ENCODE results near the gene PPARD.

Gene PPARD

DNA sequence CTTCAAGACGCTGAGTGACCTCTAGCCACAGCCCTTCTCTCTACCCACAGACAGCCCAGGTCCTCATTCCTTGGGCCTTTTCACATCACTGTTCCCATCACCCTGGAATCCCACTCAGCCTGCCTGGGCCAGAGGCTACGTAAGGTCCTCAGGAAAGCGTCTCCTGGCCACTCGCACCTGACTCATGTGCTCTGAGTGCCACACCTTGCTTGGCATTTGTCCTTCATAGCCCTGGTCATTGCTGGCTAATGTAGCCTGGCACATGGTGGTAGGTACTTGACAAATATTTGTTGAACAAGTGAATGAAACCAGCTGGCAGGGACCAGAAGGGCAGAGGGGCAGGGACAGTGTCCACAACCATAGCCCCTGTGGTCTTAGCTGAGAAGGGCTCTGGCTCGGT, 59.2 kb downstream of the PPARD start:
- H3K4me3 ChIP-seq (ENCODE audit: low read depth, low read length) = no peak overlapping the region
- no peak overlapping the region for H3K9ac ChIP-seq (ENCODE audit: low read depth, low read length)
- no peaks in the 10 kb centered on the region for H3K9me3 ChIP-seq (ENCODE audit: control insufficient read depth, insufficient read depth, low read length)
- no peaks in the 10 kb centered on the region for H3K36me3 ChIP-seq (ENCODE audit: control insufficient read depth, insufficient read depth, low read length)
- H3K4me1 ChIP-seq (ENCODE audit: control insufficient read depth, insufficient read depth, low read length) = peaks cover 7% of the 10 kb centered on the region; the same call in 1 of the 2 replicates
- no peaks in the 10 kb centered on the region for H3K27me3 ChIP-seq (ENCODE audit: control insufficient read depth, insufficient read depth, low read length)
- H3K27ac ChIP-seq (ENCODE audit: low read depth, low read length) = no peak overlapping the region

- no peaks in the 10 kb centered on the region for H3K9me3 ChIP-seq (ENCODE audit: control insufficient read depth, insufficient read depth, low read length)
- no peak overlapping the region for H3K27ac ChIP-seq (ENCODE audit: low read depth, low read length)
- H3K4me3 ChIP-seq (ENCODE audit: low read depth, low read length) = no peak overlapping the region
- H3K27me3 ChIP-seq (ENCODE audit: control insufficient read depth, insufficient read depth, low read length) = no peaks in the 10 kb centered on the region
- H3K9ac ChIP-seq (ENCODE audit: low read depth, low read length) = no peak overlapping the region
- H3K4me1 ChIP-seq (ENCODE audit: control insufficient read depth, insufficient read depth, low read length) = peaks cover 7% of the 10 kb centered on the region; the same call in 1 of the 2 replicates
- H3K36me3 ChIP-seq (ENCODE audit: control insufficient read depth, insufficient read depth, low read length) = no peaks in the 10 kb centered on the region
Observed at GRCh38 chr6:35402136-35402855, 59.9 kb downstream of the PPARD start.

GRCh38 chr6:35402856-35403191, 60.5 kb downstream of the PPARD start:
- Histone ChIP-seq H3K4me1 (ENCODE audit: control insufficient read depth, insufficient read depth, low read length) (peaks cover 2% of the 10 kb centered on the region; the same call in 1 of the 2 replicates), H3K36me3 (ENCODE audit: control insufficient read depth, insufficient read depth, low read length) (no peaks in the 10 kb centered on the region), H3K4me3 (ENCODE audit: low read depth, low read length) (no peak overlapping the region), H3K9me3 (ENCODE audit: control insufficient read depth, insufficient read depth, low read length) (no peaks in the 10 kb centered on the region), H3K27me3 (ENCODE audit: control insufficient read depth, insufficient read depth, low read length) (no peaks in the 10 kb centered on the region), H3K27ac (ENCODE audit: low read depth, low read length) (no peak overlapping the region), H3K9ac (ENCODE audit: low read depth, low read length) (no peak overlapping the region)

GRCh38 chr6:35403544-35404442, 61.4 kb downstream of the PPARD start:
- no peaks in the 10 kb centered on the region for H3K36me3 ChIP-seq (ENCODE audit: control insufficient read depth, insufficient read depth, low read length)
- H3K4me3 ChIP-seq (ENCODE audit: low read depth, low read length) = no peak overlapping the region
- no peak overlapping the region for H3K9ac ChIP-seq (ENCODE audit: low read depth, low read length)
- H3K4me1 ChIP-seq (ENCODE audit: control insufficient read depth, insufficient read depth, low read length) = no peaks in the 10 kb centered on the region
- no peaks in the 10 kb centered on the region for H3K9me3 ChIP-seq (ENCODE audit: control insufficient read depth, insufficient read depth, low read length)
- no peak overlapping the region for H3K27ac ChIP-seq (ENCODE audit: low read depth, low read length)
- H3K27me3 ChIP-seq (ENCODE audit: control insufficient read depth, insufficient read depth, low read length) = no peaks in the 10 kb centered on the region

- Histone ChIP-seq H3K9me3 (ENCODE audit: control insufficient read depth, insufficient read depth, low read length) (no peaks in the 10 kb centered on the region), H3K4me1 (ENCODE audit: control insufficient read depth, insufficient read depth, low read length) (no peaks in the 10 kb centered on the region), H3K27me3 (ENCODE audit: control insufficient read depth, insufficient read depth, low read length) (no peaks in the 10 kb centered on the region), H3K36me3 (ENCODE audit: control insufficient read depth, insufficient read depth, low read length) (peaks cover 4% of the 10 kb centered on the region), H3K27ac (ENCODE audit: low read depth, low read length) (no peak overlapping the region), H3K9ac (ENCODE audit: low read depth, low read length) (no peak overlapping the region), H3K4me3 (ENCODE audit: low read depth, low read length) (no peak overlapping the region)
Observed at GRCh38 chr6:35406711-35407485, 64.5 kb downstream of the PPARD start.

DNA sequence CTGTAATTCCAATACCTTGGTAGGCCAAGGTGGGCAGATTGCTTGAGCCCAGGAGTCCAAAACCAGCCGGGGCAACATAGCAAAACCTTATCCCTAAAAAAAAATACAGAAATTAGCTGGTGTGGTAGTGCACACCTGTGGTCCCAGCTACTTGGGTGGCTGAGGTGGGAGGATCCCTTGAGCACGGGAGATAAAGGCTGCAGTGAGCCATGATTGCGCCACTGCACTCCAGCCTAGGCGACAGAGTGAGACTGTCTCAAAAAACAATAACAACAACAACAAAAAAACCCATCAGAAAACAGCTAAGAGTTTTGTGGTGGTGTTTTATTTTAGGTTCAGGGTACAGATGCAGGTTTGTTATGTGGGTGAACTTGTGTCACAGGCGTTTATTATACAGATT, 66.9 kb downstream of the PPARD start:
- Histone ChIP-seq H3K27me3 (ENCODE audit: control insufficient read depth, insufficient read depth, low read length) (no peaks in the 10 kb centered on the region), H3K9me3 (ENCODE audit: control insufficient read depth, insufficient read depth, low read length) (no peaks in the 10 kb centered on the region), H3K9ac (ENCODE audit: low read depth, low read length) (no peak overlapping the region), H3K4me3 (ENCODE audit: low read depth, low read length) (no peak overlapping the region), H3K27ac (ENCODE audit: low read depth, low read length) (no peak overlapping the region), H3K36me3 (ENCODE audit: control insufficient read depth, insufficient read depth, low read length) (peaks cover 7% of the 10 kb centered on the region), H3K4me1 (ENCODE audit: control insufficient read depth, insufficient read depth, low read length) (no peaks in the 10 kb centered on the region)

DNA sequence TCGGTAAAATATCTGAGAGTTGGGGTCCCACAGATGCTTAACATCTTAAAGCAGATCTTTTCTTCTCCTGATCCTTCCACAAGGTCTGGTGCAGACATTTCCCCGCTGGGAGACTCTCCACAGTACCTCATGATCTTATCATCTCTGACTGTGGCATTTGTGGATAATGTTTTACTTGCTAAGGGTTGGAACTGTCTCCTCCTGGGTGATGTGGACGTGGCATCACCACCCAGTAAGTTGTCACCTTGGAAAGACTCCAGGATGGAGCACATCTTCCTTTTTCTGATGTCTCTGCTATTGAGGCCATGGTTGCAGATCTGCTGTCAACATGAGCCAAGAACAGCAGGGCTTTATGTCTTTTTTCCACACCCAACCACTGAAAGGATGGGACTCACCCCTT, 67.8 kb downstream of the PPARD start:
- Histone ChIP-seq H3K27ac (ENCODE audit: low read depth, low read length) (no peak overlapping the region), H3K27me3 (ENCODE audit: control insufficient read depth, insufficient read depth, low read length) (no peaks in the 10 kb centered on the region), H3K9ac (ENCODE audit: low read depth, low read length) (no peak overlapping the region), H3K9me3 (ENCODE audit: control insufficient read depth, insufficient read depth, low read length) (no peaks in the 10 kb centered on the region), H3K4me1 (ENCODE audit: control insufficient read depth, insufficient read depth, low read length) (no peaks in the 10 kb centered on the region), H3K4me3 (ENCODE audit: low read depth, low read length) (no peak overlapping the region), H3K36me3 (ENCODE audit: control insufficient read depth, insufficient read depth, low read length) (peaks cover 7% of the 10 kb centered on the region)

DNA sequence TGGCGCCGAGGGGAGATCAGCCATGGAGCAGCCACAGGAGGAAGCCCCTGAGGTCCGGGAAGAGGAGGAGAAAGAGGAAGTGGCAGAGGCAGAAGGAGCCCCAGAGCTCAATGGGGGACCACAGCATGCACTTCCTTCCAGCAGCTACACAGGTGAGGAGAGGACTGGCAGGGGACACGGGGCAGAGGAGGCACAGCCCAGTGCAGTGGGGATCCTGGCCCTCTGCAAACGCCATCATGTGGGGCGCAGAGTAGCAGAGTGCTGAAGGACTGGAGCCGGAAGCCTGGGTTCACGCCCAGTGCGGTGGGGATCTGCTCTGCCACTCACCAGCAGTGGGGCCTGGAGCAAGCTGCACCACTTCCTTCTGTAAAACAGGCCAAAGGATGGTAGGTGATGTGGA, 68.7 kb downstream of the PPARD start:
- no peaks in the 10 kb centered on the region for H3K4me1 ChIP-seq (ENCODE audit: control insufficient read depth, insufficient read depth, low read length)
- no peak overlapping the region for H3K27ac ChIP-seq (ENCODE audit: low read depth, low read length)
- no peaks in the 10 kb centered on the region for H3K9me3 ChIP-seq (ENCODE audit: control insufficient read depth, insufficient read depth, low read length)
- H3K36me3 ChIP-seq (ENCODE audit: control insufficient read depth, insufficient read depth, low read length) = peaks cover 7% of the 10 kb centered on the region
- H3K4me3 ChIP-seq (ENCODE audit: low read depth, low read length) = no peak overlapping the region
- H3K9ac ChIP-seq (ENCODE audit: low read depth, low read length) = no peak overlapping the region
- no peaks in the 10 kb centered on the region for H3K27me3 ChIP-seq (ENCODE audit: control insufficient read depth, insufficient read depth, low read length)

DNA sequence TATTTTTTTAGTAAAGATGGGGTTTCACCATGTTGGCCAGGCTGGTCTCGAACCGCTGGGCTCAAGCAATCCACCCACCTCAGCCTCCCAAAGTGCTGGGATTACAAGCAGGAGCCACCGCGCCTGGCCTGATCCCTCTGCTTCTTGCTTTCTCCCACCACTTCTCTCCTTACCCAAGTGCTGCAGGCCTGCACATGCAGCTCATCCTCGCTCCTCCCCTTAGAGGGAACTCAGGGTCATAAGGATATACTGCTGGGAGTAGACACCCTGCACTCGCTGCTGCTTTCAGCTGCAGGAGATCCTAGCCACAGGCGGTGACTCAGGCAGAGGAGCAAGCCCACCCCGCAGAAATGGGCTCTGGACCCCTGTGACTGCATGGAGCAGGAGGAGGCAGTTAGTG, 69.7 kb downstream of the PPARD start:
- peaks cover 7% of the 10 kb centered on the region for H3K36me3 ChIP-seq (ENCODE audit: control insufficient read depth, insufficient read depth, low read length)
- no peak overlapping the region for H3K9ac ChIP-seq (ENCODE audit: low read depth, low read length)
- no peaks in the 10 kb centered on the region for H3K4me1 ChIP-seq (ENCODE audit: control insufficient read depth, insufficient read depth, low read length)
- no peaks in the 10 kb centered on the region for H3K9me3 ChIP-seq (ENCODE audit: control insufficient read depth, insufficient read depth, low read length)
- H3K27ac ChIP-seq (ENCODE audit: low read depth, low read length) = no peak overlapping the region
- H3K4me3 ChIP-seq (ENCODE audit: low read depth, low read length) = no peak overlapping the region
- H3K27me3 ChIP-seq (ENCODE audit: control insufficient read depth, insufficient read depth, low read length) = no peaks in the 10 kb centered on the region

DNA sequence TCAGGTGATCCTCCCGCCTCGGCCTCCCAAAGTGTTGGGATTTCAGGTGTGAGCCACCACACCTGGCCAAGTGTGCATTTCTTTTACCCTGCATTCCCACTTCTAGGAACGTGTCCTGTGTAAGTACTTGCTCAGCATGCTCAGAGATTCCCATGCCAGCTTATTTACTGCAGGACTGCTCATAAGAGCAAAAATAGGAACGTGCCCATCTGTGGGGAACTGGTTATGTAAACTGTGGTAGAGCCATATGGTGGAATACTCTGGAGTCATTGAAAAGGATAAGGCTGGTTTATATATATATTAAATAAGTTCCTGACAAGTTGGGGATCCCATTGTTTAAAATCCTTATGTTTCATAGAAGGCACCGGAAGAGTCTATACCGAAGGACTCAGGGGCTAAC, 71.6 kb downstream of the PPARD start:
- Histone ChIP-seq H3K9me3 (ENCODE audit: control insufficient read depth, insufficient read depth, low read length) (no peaks in the 10 kb centered on the region), H3K27me3 (ENCODE audit: control insufficient read depth, insufficient read depth, low read length) (no peaks in the 10 kb centered on the region)

More for the DNA sequence above, 71.6 kb downstream of the PPARD start:
- H3K4me3 ChIP-seq (ENCODE audit: low read depth, low read length) = no peak overlapping the region
- H3K36me3 ChIP-seq (ENCODE audit: control insufficient read depth, insufficient read depth, low read length) = peaks cover 7% of the 10 kb centered on the region
- H3K27ac ChIP-seq (ENCODE audit: low read depth, low read length) = no peak overlapping the region
- H3K4me1 ChIP-seq (ENCODE audit: control insufficient read depth, insufficient read depth, low read length) = no peaks in the 10 kb centered on the region; the same call in 1 of the 2 replicates
- no peak overlapping the region for H3K9ac ChIP-seq (ENCODE audit: low read depth, low read length)
